PC-9 (cell line): ENCODE data around the gene CNTN5.

Source experiments
- CTCF ChIP-seq: fragments of 200-600 bp; sonication (generic); conservative IDR thresholded peaks from 2 replicates; pipeline ENCODE4 v1.6.1; 2017; ENCODE audit warnings: mixed run types, antibody characterized with exemption, mild to moderate bottlenecking, moderate library complexity
- EZH2 ChIP-seq: fragments of 200-600 bp; sonication (generic); IDR thresholded peaks from 2 replicates; pipeline ENCODE4 v1.8.0; 2017; ENCODE audit warnings: antibody characterized with exemption, low read depth

GRCh38 chr11:100224541-100225034 lies 1203.8 kb downstream of the CNTN5 start:
- TF ChIP-seq CTCF (no peak), EZH2 (no peak)
